ACHN (cell line): ENCODE measurements around the gene CDK2AP2.
"Not testable (repeated sequence)": the region's sequence is repeated elsewhere in the genome, so short reads cannot be mapped to it uniquely, and the experiment has no call there.

ENCODE experiments used
- DNase-seq: peaks from one replicate; pipeline ENCODE4 v3.0.0-alpha.2; 2015
- in situ Hi-C: cut with HindIII; loops from 2 replicates; pipeline ENCODE4 v1.10.0; 2017; ENCODE audit warnings: low sequenced_read_pairs, low pct_ligation_motif_present, low pct_unique_long_range_greater_than_20kb

The CDK2AP2 gene, protein sequence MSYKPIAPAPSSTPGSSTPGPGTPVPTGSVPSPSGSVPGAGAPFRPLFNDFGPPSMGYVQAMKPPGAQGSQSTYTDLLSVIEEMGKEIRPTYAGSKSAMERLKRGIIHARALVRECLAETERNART

DNA sequence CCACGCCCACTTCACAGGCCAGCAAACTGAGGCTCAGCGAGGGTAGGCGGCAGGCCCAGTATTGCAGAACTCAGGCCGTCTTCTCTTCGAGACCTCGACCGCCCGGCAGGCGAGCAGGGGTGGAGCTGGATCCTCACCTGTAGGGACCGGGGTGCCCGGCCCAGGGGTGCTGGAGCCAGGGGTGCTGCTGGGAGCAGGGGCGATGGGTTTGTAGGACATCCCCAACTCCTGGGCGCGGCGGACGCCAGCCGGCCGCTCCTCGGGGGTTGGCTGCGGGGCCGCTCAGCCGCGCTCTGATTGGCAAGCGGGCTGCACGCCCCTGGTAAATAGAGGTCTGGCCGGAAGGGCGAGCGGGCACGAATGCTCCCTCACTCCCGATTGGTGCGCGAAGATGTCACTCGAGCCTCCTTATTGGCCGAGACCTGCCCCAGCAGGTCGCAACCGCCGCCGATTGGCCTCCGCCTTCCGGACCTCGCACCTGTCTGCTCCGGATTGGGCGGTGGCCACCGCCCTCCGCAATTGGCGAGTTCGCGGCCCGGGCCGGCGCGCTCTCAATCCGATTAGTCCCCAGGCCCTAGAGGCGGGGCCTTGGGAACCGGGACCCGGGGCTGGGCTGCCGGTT is at the start of gene CDK2AP2:
CDK2AP2 (minus strand) TSS at position 299 of the 622 bp plus-strand sequence; CDS start at position 219, 80 bp downstream.
- in situ Hi-C loops, result no loop called here
- peak; percentile 99 for DNase-seq

DNA sequence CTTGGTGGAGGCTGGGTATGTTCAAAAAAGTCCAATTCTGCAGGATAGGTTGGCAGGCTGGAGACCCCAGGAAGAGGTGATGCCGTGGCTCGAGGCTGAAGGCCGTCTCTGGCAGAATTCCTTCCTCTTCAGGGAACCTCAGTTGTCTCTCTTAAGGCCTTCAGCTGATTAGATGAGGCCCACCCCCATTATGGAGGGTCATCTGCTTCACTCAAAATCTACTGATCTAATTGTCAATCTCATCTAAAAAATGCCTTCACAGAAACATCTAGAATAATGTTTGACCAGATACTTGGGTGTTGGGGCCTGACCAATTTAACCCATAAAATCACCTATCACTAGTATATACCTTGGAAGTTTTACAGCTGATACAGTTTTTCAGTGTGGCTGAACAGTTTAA is 48.3 kb upstream of the CDK2AP2 start:
- in situ Hi-C loops, result no loop called here
- no peak for DNase-seq

DNA sequence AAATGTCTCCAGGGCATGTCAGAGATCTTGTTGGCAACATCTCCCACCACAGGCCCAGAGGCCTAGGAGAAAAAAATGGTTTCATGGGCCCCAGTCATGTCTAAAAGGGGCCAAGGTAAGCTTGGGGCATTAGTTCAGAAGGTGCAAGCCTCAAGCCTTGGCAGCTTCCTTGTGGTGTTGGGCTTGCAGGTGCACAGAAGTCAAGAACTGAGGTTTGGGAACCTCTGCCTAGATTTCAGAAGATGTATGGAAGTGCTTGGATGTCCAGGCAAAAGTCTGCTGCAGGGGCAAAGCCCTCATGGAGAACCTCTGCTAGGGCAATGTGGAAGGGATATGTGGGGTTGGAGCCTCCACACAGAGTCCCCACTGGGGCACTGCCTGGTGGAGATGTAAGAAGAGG is 43.7 kb upstream of the CDK2AP2 start:
- in situ Hi-C loops, DNase-seq: not testable (repeated sequence)

DNA sequence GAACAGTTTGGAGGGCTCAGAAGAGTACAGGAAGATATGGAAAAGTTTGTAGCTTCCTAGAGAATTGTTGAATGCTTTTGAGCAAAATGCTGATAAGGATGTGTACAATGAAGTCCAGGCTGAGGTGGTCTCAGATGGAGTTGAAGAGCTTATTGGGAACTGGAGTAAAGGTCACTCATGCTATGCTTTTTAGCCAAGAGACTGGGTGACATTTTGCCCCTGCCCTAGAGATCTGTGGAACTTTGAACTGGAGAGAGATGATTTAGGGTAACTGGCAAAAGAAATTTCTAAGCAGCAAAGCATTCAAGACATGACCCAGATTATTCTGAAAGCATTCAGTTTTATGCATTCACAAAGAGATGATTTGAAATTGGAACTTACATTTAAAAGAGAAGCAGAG is 43.2 kb upstream of the CDK2AP2 start:
- DNase-seq, result no peak
- in situ Hi-C loops, result no loop called here

DNA sequence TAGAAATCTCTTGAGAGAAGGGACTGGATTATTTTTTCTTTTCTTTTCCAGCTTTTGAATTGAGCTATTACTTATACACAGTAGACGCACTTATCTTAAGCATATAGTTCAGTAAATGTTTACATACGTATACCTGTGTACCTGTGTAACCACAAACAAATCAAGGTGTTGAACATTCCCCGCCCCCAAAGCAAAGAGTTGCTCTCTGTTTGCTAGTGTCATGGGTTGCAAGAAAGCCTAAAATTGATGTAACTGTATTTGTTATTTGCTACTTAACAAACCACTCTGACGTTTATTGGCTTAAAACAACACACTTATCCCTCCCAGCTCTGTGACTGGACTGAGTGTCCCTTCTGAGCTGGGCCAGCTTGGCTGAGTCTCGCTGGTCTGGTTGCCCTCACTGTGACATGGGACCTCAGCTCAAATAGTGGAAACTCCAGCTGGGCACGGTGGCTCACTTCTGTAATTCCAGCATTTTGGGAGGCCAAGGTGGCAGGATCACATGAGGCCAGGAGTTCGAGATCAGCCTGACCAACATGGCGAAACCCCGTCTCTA is 40.7 kb upstream of the CDK2AP2 start:
- in situ Hi-C loops, result no loop called here
- no peak for DNase-seq

DNA sequence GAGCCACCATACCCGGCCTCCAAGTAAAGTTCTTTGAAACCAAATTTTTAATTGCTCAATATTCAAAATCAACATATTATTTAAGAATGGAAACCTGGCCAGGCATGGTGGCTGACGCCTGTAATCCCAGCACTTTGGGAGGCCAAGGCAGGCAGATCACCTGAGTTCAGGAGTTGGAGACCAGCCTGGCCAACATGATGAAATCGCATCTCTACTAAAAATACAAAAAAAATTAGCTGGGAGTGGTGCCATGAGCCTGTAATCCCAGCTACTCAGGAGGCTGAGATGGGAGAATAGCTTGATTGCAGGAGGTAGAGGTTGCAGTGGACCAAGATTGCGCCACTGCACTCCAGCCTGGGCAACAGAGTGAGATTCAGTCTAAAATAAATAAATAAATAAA is 40.1 kb upstream of the CDK2AP2 start:
- DNase-seq, in situ Hi-C loops: not testable (repeated sequence)

DNA sequence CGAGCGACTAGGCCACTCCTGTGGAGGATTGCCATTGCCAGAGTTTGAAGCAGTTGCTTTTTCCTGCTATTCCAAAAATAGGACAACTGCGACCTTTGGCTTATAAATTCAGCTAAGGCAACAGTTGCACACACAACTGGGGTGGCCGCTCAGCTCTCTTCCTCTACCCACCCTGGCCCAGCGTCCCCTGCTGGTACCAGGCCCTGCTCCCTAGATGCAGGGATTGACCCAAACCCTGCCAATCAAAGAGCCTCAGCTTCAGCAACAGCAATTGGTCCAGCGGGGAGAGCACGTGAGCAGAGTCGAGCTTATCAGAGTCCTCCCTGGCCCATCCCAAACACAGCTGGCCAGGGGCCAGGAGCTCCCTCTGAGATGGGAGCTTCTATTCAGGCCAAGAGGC is 37.3 kb upstream of the CDK2AP2 start:
- DNase-seq, result peak; percentile 36
- in situ Hi-C loops, result no loop called here

DNA sequence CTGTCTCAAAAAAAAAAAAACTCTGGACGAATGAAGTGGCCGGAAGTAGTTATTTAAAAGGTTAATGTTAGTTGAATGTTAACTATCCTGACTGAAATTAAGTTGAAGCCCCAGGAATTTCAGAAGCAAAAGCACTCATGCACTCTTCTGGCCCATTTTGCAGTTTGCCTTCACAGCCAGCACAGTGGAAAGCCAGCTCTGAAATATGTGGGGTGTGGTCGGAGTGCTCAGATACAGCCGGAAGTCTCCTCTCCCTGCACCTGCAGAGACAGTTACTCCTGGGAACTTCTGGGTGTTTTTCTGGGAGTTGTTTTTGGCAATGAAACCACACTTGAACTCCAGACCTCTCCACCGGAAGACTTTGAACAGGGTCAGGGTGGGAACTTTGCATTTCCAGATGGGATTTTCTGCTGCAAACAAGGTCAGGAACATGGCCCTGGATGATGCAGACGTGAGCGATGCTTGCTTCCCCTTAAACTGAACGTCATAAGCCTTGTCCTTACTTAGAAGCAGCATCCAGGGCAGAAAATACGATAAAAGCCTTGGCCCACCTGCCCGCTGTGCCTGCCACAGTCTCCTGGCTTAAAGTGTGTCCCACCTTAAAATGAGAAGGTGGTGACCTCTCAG is 36.8 kb upstream of the CDK2AP2 start:
- in situ Hi-C loops, result no loop called here
- peak; percentile 35 for DNase-seq

DNA sequence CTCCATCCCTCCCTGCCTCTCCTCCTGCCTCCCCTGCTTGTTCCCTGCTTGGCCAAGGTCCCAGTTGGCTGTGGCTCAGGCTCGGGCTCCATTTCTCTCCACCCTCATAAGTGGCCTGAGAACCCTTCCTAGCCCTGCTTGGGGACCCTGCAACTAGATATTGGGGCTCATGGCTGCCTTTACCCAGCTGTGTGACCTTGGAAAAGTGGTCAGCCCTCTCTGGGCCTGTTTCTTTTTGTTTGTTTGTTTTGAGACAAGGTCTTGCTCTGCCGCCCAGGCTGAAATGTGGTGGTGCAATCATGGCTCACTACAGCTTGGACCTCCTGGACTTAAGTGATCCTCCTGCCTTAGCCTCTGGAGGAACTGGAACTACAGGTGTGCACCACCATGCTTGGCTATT is 35.6 kb upstream of the CDK2AP2 start:
- no peak for DNase-seq
- in situ Hi-C loops, result no loop called here

DNA sequence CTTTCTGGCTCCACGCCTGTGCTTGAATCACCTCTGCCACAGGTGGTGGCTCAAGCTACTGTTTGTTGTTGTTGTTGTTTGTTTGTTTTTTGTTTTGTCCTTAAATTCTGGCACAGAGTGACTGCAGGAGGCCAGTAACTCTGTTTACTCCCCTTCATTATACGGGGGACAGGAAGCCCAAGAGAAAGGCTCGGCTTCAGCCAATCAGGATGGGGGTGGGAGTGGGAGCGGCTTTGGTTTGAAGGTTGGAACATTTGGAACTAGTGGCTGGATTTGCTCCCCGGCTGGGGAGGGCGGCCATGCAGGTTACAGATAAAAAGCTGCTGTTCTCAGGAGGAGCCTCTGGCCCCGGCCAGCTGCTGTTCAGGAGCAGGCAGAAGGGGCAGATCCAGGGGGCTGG is 35.0 kb upstream of the CDK2AP2 start:
- in situ Hi-C loops, result no loop called here
- DNase-seq, result no peak

DNA sequence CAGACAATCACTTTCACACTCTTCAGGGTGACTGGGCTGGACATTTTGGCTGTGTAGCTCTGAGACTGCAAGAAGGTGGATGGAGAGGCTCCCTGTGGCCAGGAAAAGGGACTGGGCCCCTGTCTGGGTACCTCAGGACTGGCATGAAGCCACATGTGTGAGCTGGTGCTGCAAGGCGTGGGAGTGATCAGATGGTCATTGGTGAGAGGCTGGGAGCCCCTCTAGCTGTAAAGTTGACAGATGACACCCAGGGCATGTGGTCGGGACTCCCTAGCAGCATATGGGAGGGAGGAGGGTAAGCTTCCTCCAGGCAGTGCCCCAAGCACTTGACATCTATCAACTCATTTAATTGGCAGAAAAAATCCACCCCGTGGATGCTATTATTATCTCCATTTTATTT is 34.2 kb upstream of the CDK2AP2 start:
- in situ Hi-C loops, result no loop called here
- DNase-seq, result no peak

DNA sequence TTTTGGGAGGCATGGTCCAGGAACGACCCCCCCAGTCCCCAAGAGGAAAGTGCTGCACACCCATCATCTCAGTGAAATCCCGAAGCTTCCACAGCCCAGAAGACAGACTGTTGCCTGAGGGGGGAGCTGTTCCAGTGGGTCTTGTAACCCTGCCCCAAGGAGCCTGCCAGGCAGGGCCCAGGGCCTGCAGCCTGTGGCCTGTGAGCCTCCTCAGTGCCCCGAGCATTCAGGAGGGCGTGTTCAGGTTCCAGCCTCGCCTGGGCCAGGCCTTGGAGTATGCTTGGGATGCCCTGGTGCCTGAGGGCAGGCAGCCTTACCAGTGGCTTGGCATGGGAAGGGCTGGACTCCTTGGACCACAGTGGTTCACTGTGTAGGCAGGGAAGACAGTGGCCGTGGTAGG is 33.2 kb upstream of the CDK2AP2 start:
- in situ Hi-C loops, result no loop called here
- DNase-seq, result no peak

DNA sequence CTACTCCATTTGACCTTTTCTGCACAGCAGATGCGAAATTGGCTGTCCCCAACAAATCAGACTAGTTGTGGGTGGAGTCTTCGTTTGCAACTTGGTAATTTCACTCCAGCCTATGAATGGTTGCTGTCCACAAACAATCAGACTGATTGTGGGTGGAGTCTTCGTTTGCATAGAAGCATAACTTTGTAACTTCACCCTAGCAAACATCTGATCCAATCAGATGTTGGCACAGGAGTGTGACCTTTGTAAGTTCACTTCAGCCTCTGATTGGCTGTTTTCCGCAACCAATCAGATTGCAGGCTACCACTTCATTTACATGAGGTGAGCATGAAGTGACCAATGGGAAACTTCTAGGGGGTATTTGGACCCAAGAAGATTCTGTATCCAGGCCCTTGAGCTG is 31.6 kb upstream of the CDK2AP2 start:
- in situ Hi-C loops, result no loop called here

DNA sequence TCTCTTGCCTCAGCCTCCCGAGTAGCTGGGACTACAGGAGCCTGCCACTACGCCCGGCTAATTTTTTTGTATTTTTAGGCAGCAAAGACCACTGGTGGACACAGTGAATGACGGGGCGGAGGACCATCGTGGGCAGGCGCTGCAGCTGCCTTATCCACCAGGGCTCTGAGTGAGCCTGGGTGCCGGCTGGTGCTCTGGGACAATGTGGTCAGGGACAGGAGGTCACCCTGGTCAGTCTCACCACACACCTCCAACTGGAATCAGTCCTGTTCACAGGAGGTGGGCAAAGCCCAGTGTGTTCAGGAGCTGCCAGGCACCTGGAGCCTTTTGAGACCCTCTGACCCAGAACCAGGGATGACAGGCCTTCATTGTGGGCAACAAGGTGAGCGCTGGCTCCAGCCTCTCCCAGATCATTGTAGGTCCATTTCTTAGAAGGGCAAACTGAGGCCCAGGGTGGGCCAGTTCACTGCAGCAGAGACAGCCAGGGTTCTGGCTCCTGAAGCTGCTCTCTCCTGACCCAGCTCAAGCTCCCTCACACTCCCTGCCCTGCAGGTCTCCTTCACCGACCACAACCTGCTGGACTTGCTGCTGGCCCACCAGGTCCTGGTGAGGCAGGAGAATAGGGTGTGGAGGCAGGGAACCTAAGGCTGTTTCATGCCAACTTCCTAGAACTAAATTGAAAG is 31.0 kb upstream of the CDK2AP2 start:
- DNase-seq, result no peak
- in situ Hi-C loops, result no loop called here

More for the DNA sequence above, 31.6 kb upstream of the CDK2AP2 start:
- DNase-seq, result no peak

DNA sequence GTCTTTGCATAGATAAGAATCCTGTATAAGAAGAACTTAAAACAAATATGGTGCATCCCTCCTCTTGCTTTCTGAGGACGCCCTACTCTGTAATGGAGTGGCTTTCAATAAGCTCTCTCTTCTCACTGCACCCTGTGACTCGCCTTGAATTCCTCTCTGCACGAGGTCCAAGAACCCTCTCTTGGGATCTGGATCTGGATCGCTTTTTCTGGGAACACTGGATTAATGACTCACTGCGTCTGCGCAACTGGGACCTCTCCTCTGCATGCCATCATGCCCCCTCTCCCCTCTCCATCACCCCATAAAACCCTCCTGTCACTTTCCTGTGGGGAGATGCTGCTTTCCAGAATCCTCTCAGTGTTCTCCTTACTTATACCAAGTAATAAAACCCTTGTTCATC is 30.3 kb upstream of the CDK2AP2 start:
- no peak for DNase-seq
- in situ Hi-C loops, result no loop called here

DNA sequence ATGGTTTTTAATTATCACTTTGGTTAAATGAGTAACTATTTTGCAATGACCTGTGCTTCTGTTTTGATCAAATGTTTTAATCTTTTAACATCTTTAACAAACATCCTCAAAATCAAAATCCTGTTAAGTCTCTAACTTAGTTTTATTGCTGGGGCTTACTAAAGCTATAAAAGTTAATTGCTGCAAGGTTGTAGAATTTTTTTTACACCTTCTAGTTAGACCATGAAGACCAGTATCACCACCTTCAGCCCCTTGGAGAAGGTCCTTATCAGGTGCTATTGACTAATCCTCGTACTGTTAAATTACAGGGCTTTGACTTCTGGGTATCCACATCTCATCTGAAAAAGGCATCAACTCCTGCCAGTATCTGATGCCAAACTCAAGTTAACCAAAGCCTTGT is 27.6 kb upstream of the CDK2AP2 start:
- in situ Hi-C loops, result no loop called here
- DNase-seq, result no peak

DNA sequence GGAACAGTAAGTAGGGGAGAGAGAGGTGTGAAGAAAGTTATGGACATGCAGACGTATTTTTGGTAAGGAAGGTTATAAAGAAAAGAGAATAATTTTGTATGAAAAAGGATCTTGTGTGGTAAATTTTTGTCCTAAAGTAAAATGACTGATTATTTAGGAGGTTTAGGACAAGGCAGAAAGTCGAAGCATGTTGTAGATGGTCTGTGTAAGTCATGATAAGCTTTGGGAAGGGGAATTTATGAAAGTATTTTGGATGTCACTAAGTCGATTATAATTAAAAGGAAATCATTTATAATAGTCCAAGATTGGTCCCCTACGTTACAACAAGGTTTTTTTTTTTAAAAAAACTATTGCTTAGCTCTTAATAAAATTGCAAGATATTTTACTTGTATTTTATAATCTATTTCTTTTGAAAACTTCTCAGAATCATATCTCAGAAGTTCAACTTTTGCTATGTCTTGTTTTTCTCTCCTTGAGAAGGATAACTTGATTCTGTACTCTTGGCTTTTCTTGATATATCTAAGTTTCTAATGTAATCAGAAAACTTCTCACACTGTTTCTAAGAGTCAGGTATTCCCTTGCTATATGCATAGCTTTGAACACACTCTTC is 26.2 kb upstream of the CDK2AP2 start:
- in situ Hi-C loops, result no loop called here
- peak; percentile 18 for DNase-seq

DNA sequence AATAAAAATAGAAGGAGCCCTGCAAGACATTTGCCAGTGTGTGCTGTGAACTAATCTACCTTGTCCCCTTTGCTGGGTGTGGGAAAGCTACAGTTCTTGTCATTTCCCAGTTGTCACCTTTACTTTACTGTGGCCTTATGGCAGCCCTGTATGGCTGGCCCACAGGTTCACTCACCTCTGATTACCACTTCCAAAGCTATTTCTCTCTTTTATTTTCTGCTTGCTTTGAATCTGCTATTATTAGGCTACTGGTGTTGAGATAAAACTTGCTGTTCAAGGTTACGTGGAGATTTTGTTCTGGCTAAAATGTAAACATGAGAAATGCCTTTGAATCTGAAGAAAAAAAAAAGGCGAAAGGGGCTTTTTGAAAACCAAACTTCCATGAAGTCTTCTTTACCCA is 24.9 kb upstream of the CDK2AP2 start:
- DNase-seq, result no peak
- in situ Hi-C loops, result no loop called here

DNA sequence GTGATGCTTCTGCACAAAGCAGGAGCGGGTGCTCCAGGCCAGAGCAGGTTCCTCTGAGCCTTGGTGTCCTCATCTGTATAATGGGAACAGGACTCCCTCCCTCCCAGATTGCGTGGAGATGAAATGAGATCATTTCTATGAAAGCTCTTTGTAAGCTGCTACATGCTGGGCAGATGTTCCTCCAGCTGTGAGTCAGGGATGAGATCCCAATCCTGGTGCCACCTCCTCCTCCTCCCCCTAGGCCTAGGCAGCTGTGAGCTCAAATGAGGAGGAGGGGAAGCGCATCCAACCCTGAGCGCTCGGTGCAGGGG is 22.3 kb upstream of the CDK2AP2 start:
- DNase-seq, result no peak
- in situ Hi-C loops, result no loop called here
